DMS153 treated with DMSO at 0.1 percent for 48 hours (cell line): ENCODE measurements around the gene HLCS.

Experiments
- DNase-seq: peaks from one replicate; lab custom pipeline; 2025; ENCODE audit not compliant: unreplicated experiment; lab: John Stamatoyannopoulos, UW

HLCS gene

GRCh38 chr21:36915696-36916245, 50.7 kb downstream of the HLCS start:
- DNase-seq = no peak

DNA sequence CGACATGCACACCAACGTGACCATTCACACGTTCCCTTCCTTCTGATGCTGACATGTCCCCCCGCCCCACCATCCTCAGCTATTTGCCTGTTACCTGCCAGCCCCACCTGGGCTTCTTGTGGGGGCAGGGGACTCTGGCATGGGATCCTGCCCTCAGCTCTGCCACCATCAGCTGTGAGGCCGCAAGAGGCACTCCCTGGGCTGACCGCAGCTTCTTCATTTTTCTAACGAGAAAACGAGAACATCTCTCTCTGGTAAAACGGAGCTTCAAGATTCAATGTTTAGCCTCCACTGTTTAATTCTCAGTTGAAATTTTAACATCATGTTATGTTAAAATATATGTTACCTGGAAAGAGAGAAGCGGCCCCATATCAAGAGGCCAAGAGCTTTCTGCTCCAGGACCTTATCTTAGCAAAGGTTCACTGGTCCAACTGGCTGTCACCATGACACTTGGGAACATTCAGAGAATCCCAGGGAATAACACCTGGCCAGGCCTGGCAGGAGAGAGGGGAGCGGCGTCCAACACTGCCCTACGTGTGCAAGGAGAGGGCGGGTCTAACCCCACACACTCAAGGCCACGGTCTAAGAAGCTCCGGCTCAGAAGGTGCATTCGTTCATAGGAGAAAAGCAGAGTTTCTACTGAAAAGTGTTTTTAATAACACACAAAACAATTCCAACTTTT, 51.3 kb downstream of the HLCS start:
- no peak for DNase-seq

- DNase-seq = no peak
Observed at GRCh38 chr21:36914244-36915013, 52.0 kb downstream of the HLCS start.

- no peak for DNase-seq
Observed at GRCh38 chr21:36913247-36914169, 53.0 kb downstream of the HLCS start.

DNA sequence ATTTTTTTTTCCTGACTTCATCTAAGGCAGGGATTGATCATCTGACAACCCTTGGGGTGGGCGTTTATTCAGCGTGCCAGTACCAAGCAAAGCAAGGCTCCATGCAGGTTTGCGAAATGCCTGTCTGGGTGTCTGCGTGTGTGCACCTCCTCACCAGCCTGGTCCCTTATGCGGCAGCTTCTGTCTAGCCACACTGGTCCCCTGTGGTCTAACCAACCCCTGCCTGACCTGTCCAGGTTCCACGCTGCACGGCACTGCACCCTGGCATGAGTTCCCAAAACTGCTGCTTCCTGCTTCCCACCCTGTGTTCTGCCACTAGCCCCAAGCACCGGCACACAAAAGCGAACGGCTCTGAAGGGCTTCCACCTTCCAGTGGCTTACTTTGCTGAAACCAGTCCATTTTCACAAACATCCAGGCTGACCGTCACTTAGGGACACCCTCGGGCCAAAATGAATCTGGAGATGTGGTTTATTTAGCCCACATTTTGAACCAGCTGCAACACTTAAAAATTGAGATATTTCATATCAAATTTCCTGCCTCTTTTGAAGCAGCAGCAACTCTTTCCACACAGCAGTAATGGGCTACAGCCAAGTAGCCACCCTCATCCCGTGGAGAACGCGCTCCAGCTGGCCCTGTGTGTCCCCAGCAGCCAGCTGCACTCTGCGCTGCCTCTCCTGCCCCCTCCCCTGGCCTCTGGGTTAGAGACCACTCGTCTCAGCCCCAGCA, 55.7 kb downstream of the HLCS start:
- DNase-seq = no peak

GRCh38 chr21:36909901-36910561, 56.4 kb downstream of the HLCS start:
- no peak for DNase-seq

DNA sequence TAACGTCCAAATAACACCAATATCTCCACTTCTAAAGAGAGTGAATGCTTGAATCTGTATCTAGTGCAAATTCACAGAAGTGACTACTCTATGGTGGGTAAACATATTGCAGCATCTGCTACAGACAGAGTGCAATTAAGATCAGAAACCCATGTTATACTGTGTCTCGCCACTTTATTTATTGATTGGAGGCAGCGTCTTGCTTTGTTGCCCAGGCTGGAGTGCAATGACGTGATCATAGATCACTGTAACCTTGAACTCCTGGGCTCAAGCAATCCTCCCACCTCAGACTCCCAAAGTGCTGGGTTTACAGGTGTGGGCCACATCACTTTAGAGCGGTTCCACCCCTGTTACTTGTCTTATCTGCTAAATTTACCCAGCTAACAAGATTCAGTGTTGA, 57.0 kb downstream of the HLCS start:
- no peak for DNase-seq

DNA sequence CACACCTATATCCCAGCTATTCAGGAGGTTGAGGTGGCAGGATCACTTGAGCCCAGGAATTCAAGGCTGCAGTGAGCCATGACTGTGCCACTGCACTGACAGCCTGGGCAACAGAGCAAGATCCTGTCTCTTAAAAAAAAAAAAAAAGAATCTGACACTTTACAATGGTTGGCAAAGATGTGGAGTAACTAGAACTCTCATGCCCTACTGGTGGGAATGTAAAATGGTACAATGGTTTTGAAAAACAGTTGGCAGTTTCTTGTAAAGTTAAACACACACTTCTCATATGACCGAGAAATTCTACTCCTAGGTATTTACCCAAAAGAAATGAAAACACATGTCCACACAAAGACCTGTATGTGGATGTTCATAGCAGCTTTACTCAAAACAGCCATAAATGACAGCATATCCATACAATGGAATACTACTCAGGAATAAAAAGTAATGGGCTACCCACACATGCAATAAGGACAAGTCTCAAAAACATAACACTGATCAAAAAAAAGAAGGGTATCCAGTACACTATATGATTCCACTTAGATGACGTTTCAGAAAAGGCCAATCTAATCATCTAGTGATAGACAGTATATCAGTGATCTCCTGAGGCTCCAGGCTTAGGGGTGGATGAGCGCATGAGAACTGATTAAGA, 58.1 kb downstream of the HLCS start:
- DNase-seq = no peak

DNA sequence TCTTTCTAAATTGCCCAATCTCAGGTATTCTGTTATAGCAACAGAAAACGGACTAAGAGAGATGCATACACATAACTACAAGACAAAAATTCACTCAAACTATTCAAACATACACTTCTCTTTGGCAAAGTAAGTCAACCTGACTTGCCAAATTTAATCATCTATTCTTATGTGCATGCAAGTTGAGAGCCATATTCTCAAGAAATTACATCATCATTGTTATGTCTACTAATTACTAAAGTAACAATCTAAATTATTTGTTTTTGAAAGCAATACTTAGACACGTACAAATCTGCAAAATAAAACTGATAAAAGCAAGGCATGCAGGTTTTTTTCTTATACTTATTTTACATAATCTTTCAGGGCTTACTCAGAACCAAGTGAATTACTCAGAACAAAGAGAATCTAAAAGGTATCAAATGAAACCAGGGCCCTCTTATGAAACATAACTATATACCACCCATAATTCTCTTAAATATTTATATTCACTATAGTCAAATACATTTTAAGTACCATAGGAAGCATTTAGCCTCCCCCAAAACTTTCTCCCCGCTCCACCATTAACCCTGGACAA, 62.3 kb downstream of the HLCS start:
- no peak for DNase-seq

- no peak for DNase-seq
Observed at GRCh38 chr21:36902793-36903192, 63.7 kb downstream of the HLCS start.

- DNase-seq = no peak
Observed at GRCh38 chr21:36902331-36902730, 64.1 kb downstream of the HLCS start.

DNA sequence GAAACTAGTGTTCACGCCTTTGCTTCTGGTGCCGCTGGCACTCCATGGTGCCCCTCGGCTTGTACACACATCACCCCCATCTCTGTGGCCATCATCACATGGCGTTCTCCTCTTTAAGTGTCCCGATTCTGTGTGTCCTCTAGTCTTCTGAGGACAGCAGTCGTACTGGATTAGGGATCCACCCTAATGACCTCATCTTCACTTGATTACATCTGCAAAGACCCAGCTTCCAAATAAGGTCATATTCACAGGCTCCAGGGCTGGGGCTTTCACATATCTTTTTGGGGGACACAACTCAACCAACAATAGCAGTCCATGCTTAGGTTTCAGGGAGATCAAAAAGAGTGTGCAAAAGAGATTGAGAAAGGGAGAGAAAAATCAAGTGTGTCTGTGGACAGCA, 64.9 kb downstream of the HLCS start:
- DNase-seq = no peak

- DNase-seq = no peak
Observed at GRCh38 chr21:36893581-36893980, 72.9 kb downstream of the HLCS start.

- no peak for DNase-seq
Observed at GRCh38 chr21:36892201-36892600, 74.3 kb downstream of the HLCS start.

DNA sequence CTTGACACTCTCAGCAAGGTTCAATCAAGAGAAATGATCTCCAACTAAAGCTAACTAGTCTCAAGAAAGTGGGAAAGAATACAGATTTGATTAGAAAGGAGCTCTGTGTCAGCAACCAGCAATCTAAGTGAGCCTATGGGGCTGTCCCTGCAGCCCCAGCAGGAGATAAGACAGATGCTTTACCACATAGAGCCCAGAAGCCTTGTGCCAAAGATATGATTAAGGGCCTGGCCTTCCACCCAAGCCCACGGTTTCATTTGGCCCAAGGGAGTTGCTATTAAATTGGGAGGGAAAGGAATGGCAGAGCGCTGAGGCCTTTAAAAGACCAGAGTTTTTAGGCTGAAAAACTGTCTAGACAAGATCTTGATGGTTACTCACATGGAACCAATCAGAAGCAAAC, 74.8 kb downstream of the HLCS start:
- no peak for DNase-seq

GRCh38 chr21:36891121-36891520, 75.3 kb downstream of the HLCS start:
- no peak for DNase-seq

DNA sequence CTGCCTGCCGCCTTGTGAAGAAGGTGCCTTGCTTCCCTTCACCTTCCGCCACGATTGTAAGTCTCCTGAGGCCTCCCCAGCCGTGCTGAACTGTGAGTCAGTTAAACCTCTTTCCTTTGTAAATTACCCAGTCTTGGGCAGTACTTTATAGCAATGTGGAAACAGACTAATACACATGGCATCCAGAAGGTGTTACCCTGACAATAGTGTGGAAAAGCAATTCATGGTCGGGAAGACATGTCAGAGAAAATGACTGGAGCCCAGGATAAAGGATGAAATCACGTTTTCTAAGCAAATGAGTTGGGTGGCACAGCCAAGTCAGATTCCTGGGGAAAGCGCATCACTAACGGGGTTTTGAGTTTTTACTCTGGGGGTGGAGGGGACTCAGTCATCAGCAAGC, 76.4 kb downstream of the HLCS start:
- no peak for DNase-seq

- no peak for DNase-seq
Observed at GRCh38 chr21:36889401-36889800, 77.1 kb downstream of the HLCS start.

DNA sequence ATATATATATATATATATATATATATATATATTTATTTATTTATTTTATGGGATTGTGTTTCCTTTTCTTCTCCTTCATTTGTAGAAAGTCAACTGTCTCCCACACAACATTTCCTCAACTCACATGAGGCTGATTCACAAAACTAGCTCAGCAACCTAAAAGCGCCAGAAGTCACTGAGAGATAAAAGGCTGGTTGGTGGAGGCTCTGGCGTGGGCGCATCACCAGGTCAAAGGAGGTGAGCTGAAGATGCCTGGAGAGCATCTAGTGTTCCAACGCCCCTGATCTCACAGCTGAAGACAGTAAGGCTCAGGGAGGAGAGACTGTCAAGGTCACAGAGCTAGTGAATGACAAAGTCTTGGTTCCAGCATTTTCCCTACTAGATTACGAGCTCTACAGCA, 78.0 kb downstream of the HLCS start:
- DNase-seq = no peak
